GM12878 (cell line): ENCODE measurements around the gene PGF. TPM values are rescaled to one million over a fixed set of nuclear protein-coding genes. Genes with fewer than 3 reads are reported as not detected.

Source experiments
- ATAC-seq: fragments of 200-7000 bp; cut with Tn5 transposase; 3 replicates; pipeline ENCODE4 v1.9.1; 2020; ENCODE audit warnings: mild to moderate bottlenecking, moderate library complexity
- BruUV-seq: library from RNA; stranded (reverse); fragments of 400-500 nt; replicated peaks from 2 replicates; lab custom pipeline; 2021; lab: Mats Ljungman, UMichigan
- CTCF ChIA-PET: fragments of 300-600 bp; sonication (Branson Sonifier 250); formaldehyde crosslinking; extraction: SDS; loops from one replicate; lab custom pipeline; 2021; ENCODE audit warnings: inconsistent platforms; lab: Yijun Ruan, JAX
- POLR2A ChIA-PET: fragments of 350-600 bp; formaldehyde crosslinking; extraction: SDS; loops from one replicate; lab custom pipeline; 2021; ENCODE audit warnings: inconsistent platforms; lab: Charles Lee
- RAD21 ChIA-PET: fragments of 300-600 bp; sonication (Branson Sonifier 250); formaldehyde crosslinking; loops from one replicate; lab custom pipeline; 2023; ENCODE audit warnings: antibody characterized with exemption; ENCODE audit not compliant: unreplicated experiment; lab: Charles Lee
- SMC1A ChIA-PET: fragments of 300-600 bp; sonication (Branson Sonifier 250); formaldehyde crosslinking; loops from one replicate; lab custom pipeline; 2023; ENCODE audit not compliant: unreplicated experiment, uncharacterized antibody; lab: Charles Lee
- DNase-seq: peaks from one replicate; pipeline ENCODE4 v3.0.0-alpha.2; 2011; ENCODE audit warnings: low read depth, low spot score
- FAIRE-seq: peaks from 3 replicates; lab custom pipeline; 2011; peaks lifted over from hg19 to GRCh38; lab: Jason Lieb, UNC
- H2AFZ ChIP-seq: 2 replicates; pipeline ENCODE4 v1.6.0; 2011; ENCODE audit warnings: low read depth, low read length, control low read depth; ENCODE audit not compliant: control insufficient read depth
- H3K27ac ChIP-seq: 2 replicates; pipeline ENCODE4 v1.5.1; 2011; ENCODE audit warnings: control low read depth; ENCODE audit not compliant: control insufficient read depth, insufficient read depth
- H3K27me3 ChIP-seq, 2 experiments: replicated peaks in 1 of 2; 2 replicates each; pipeline versions ENCODE4 v1.6.0 to v1.6.1; 2011; ENCODE audit warnings: low read length in 1 of 2; ENCODE audit not compliant: control insufficient read depth in 2 of 2, insufficient read depth in 2 of 2
- H3K36me3 ChIP-seq, 2 experiments: 2 replicates each; pipeline ENCODE4 v1.5.1; 2011; ENCODE audit warnings: low read length in 1 of 2; ENCODE audit not compliant: control insufficient read depth in 2 of 2, insufficient read depth in 2 of 2
- H3K4me1 ChIP-seq: 2 replicates; pipeline ENCODE4 v1.6.1; 2011; ENCODE audit warnings: mild to moderate bottlenecking, low read length, moderate library complexity, mixed read lengths; ENCODE audit not compliant: control insufficient read depth, insufficient read depth
- H3K4me2 ChIP-seq: 2 replicates; pipeline ENCODE4 v1.6.0; 2011; ENCODE audit warnings: control low read depth; ENCODE audit not compliant: control insufficient read depth, insufficient read depth
- H3K4me3 ChIP-seq: fragments of 200-600 bp; sonication (generic); 2 replicates; pipeline ENCODE4 v1.5.1; 2016
- H3K79me2 ChIP-seq: 2 replicates; pipeline ENCODE4 v1.6.0; 2011; ENCODE audit warnings: low read length; ENCODE audit not compliant: control insufficient read depth, insufficient read depth
- H3K9ac ChIP-seq: 2 replicates; pipeline ENCODE4 v1.8.0; 2011; ENCODE audit warnings: low read length, control low read depth, mixed read lengths; ENCODE audit not compliant: control insufficient read depth, insufficient read depth
- H3K9me3 ChIP-seq: replicated peaks from 3 replicates; pipeline ENCODE4 v1.5.1; 2011; ENCODE audit warnings: mild to moderate bottlenecking, low read length; ENCODE audit not compliant: control insufficient read depth, insufficient read depth
- H4K20me1 ChIP-seq: 2 replicates; pipeline ENCODE4 v1.6.0; 2011; ENCODE audit not compliant: control insufficient read depth, insufficient read depth
- HCFC1 ChIP-seq: fragments of 150-350 bp; IDR thresholded peaks from 2 replicates; pipeline ENCODE4 v1.6.1; 2014; ENCODE audit warnings: low read length
- IRF4 ChIP-seq: IDR thresholded peaks from 2 replicates; pipeline ENCODE4 v1.6.1; 2011; ENCODE audit warnings: low read depth, low read length
- NFYB ChIP-seq: IDR thresholded peaks from 2 replicates; pipeline ENCODE4 v1.6.1; 2011; ENCODE audit warnings: low read depth, mild to moderate bottlenecking, low read length, improper control_type of control experiment, moderate library complexity; ENCODE audit not compliant: insufficient read depth
- SREBF2 ChIP-seq: IDR thresholded peaks from 2 replicates; pipeline ENCODE4 v1.6.1; 2012; ENCODE audit warnings: mild to moderate bottlenecking, low read length
- TBL1XR1 ChIP-seq: IDR thresholded peaks from 2 replicates; pipeline ENCODE4 v1.6.1; 2012; ENCODE audit warnings: low read depth, low read length, improper control_type of control experiment
- WGBS: methylation state at CpG from one replicate; pipeline ENCODE4 v1.1.6; 2016; ENCODE audit warnings: low lambda C conversion rate; ENCODE audit not compliant: insufficient replicate concordance, insufficient coverage; ENCODE audit errors: missing lambda C conversion rate; 5-methylcytosine and 5-hydroxymethylcytosine counted together
- in situ Hi-C: fragments of 300-500 bp; cut with MboI; formaldehyde crosslinking; loops from 9 replicates; pipeline ENCODE4 v1.14.3; 2018; ENCODE audit warnings: mixed read lengths
- intact Hi-C: fragments of 100-400 bp; cut with micrococcal nuclease; formaldehyde crosslinking; loops from one replicate; pipeline ENCODE4 v1.14.2; 2022; ENCODE audit not compliant: unreplicated experiment
- polyA plus RNA-seq, 11 experiments: library from polyadenylated mRNA; depleted of rRNA in 4 of 11; unstranded in 6 of 11; stranded (reverse) in 5 of 11; fragments of >200 nt; fragmentation: Nextera tagmentation in 4 of 11; fragmentation: Illumina TruSeq in 1 of 11; extraction: Ambion mirVana in 4 of 11; extraction: Trizol in 1 of 11; gene quantifications; 1 replicate in 1 of 11; 2 replicates in 10 of 11; pipeline versions ENCODE4 v1.2.1 to v1.2.3, GENCODE V29; 2011 to 2016; ENCODE audit warnings: inconsistent platforms in 2 of 11, missing spikeins in 2 of 11, low read depth in 1 of 11
- total RNA-seq, 4 experiments: library from RNA; depleted of rRNA in 3 of 4; stranded (reverse); fragments of >200 nt in 3 of 4; fragmentation: Illumina TruSeq in 1 of 4; extraction: Trizol in 1 of 4; gene quantifications; 2 replicates each; pipeline versions ENCODE4 v1.2.1 to v1.2.3, GENCODE V29; 2013 to 2021
- TF ChIP-seq, protein P1 (sequence below): fragments of 450-650 bp; IDR thresholded peaks from 2 replicates; pipeline ENCODE4 v1.6.1; 2017; ENCODE audit warnings: mild to moderate bottlenecking, low read depth, inconsistent platforms; ENCODE audit not compliant: poor library complexity, severe bottlenecking

The PGF gene
- total and polyA plus RNA-seq, 10 of the 15 experiments (the other 5 are each of a cell fraction or from before 2014, with no cell fraction given) = 0.11 to 5.5 (median 0.63) TPM

DNA sequence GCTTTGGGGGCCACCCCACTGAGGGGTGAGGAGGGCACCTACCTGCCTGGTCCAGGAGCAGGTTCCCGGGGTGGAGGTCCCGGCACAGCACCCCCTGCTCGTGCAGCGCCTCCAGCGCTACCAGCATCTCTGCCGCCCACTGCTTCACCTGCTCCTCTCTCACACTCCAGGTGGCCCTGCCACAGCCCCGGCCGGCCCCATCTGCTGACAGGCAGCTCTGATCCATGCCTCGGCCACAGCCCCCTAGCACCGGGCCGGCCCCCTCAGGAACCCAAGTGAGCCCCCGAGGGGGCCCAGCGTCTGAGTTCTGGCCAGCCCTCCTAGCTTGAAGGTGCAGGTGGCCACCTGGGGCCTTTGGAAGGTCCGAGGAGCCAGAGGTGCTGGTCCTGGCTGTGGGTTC is 45.9 kb downstream of the PGF start:
- POLR2A ChIA-PET = no interaction called here

More for the DNA sequence above, 45.9 kb downstream of the PGF start:
- DNase-seq (no peak), ATAC-seq (no peak), FAIRE-seq (no peak)
- Histone ChIP-seq H3K4me1 (no peaks in the 10 kb centered on the region), H3K27ac (no peak overlapping the region), H4K20me1 (no peaks in the 10 kb centered on the region), H3K36me3 (peaks cover 4 to 8% of the 10 kb centered on the region in 2 experiments; a peak in 3 of 4 replicates), H3K27me3 (no peaks in the 10 kb centered on the region), H3K4me2 (no peak overlapping the region), H3K9me3 (no peaks in the 10 kb centered on the region), H3K4me3 (no peak overlapping the region), H3K9ac (no peak overlapping the region), H3K79me2 (no peaks in the 10 kb centered on the region), H2AFZ (no peak overlapping the region)
- ChIA-PET SMC1A (no interaction called here), CTCF (interaction anchor here (0.8 to 26.0 kb wide), 2 partner anchors 30 to 51 kb away, joined by 3 to 552 read pairs; no protein-coding TSS in a partner anchor), RAD21 (no interaction called here)
- in situ Hi-C loops (no loop called here), intact Hi-C loops (no loop called here)
- no peak for TF ChIP-seq HCFC1
- no peak for TF ChIP-seq TBL1XR1
- no peak for TF ChIP-seq SREBF2
- no peak for TF ChIP-seq IRF4
- no peak for TF ChIP-seq NFYB
- TF ChIP-seq, protein P1, sequence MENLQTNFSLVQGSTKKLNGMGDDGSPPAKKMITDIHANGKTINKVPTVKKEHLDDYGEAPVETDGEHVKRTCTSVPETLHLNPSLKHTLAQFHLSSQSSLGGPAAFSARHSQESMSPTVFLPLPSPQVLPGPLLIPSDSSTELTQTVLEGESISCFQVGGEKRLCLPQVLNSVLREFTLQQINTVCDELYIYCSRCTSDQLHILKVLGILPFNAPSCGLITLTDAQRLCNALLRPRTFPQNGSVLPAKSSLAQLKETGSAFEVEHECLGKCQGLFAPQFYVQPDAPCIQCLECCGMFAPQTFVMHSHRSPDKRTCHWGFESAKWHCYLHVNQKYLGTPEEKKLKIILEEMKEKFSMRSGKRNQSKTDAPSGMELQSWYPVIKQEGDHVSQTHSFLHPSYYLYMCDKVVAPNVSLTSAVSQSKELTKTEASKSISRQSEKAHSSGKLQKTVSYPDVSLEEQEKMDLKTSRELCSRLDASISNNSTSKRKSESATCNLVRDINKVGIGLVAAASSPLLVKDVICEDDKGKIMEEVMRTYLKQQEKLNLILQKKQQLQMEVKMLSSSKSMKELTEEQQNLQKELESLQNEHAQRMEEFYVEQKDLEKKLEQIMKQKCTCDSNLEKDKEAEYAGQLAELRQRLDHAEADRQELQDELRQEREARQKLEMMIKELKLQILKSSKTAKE = no peak
- BruUV-seq = no TSS peak
- WGBS = 92% methylated on average over 12 of the region's 14 CpGs
